Heart left ventricle (tissue), 16 donors: ENCODE data around the gene USP1. TPM values are rescaled to one million over a fixed set of nuclear protein-coding genes. Genes with fewer than 3 reads are reported as not detected.
A peak's percentile ranks its signal among the peaks of the same experiment; 100 is the strongest.

Source experiments
- ATAC-seq, 4 donors: fragments of 200-7000 bp; cut with Tn5 transposase; one replicate each; pipeline ENCODE4 v1.9.1; 2020 to 2022; ENCODE audit warnings: moderate library complexity in 4 of 4, mild to moderate bottlenecking in 3 of 4, moderate number of reproducible peaks in 1 of 4
- DNase-seq, 5 donors: peaks; one replicate each; pipeline ENCODE4 v3.0.0-alpha.2; 2020
- H3K27ac ChIP-seq, 12 donors: fragments of 200-600 bp; sonication (generic) in 4 of 12; one replicate each; pipeline versions ENCODE4 v1.5.0 to v1.8.0; 2016 to 2022; ENCODE audit warnings: mild to moderate bottlenecking in 2 of 12
- H3K27me3 ChIP-seq, 9 donors: fragments of 200-600 bp; sonication (generic) in 2 of 9; one replicate each; pipeline versions ENCODE4 v1.5.1 to v1.8.0; 2016 to 2022; ENCODE audit warnings: mild to moderate bottlenecking in 3 of 9
- H3K36me3 ChIP-seq, 9 donors: fragments of 200-600 bp; sonication (generic) in 2 of 9; one replicate each; pipeline versions ENCODE4 v1.5.0 to v1.8.0; 2018 to 2022; ENCODE audit warnings: mild to moderate bottlenecking in 2 of 9
- H3K4me1 ChIP-seq, 12 donors: fragments of 200-600 bp; sonication (generic) in 4 of 12; one replicate each; pipeline versions ENCODE4 v1.5.0 to v1.8.0; 2016 to 2022; ENCODE audit warnings: mild to moderate bottlenecking in 3 of 12
- H3K4me3 ChIP-seq, 12 donors: fragments of 200-600 bp; sonication (generic) in 4 of 12; one replicate each; pipeline versions ENCODE4 v1.5.0 to v1.8.0; 2017 to 2022; ENCODE audit warnings: mild to moderate bottlenecking in 9 of 12, moderate library complexity in 4 of 12
- H3K9me3 ChIP-seq, 12 donors: fragments of 200-600 bp; sonication (generic) in 4 of 12; one replicate each; pipeline versions ENCODE4 v1.5.0 to v1.8.0; 2016 to 2022; ENCODE audit warnings: mild to moderate bottlenecking in 1 of 12
- POLR2A ChIP-seq, 2 donors: fragments of 450-650 bp; IDR thresholded peaks; one replicate each; pipeline ENCODE4 v1.6.1; 2017; ENCODE audit warnings: antibody characterized with exemption in 2 of 2, mild to moderate bottlenecking in 2 of 2, moderate library complexity in 2 of 2
- WGBS, 4 donors: extraction: QIAGEN DNeasy Blood & Tissue Kit in 2 of 4; methylation state at CpG; one replicate each; pipeline versions ENCODE4 v1.1.5 to v1.1.7; 2013 to 2018; 5-methylcytosine and 5-hydroxymethylcytosine counted together
- intact Hi-C, 10 donors: fragments of 100-400 bp; cut with DNase I; formaldehyde crosslinking; loops; one replicate each; pipeline versions ENCODE4 v1.11.1 to v1.14.2; 2022
- polyA plus RNA-seq, 2 donors: library from polyadenylated mRNA; stranded (reverse); fragments of 200-250 nt; gene quantifications; one replicate each; pipeline ENCODE4 v1.2.3, GENCODE V29; 2013
- total RNA-seq, 9 donors: library from RNA; depleted of rRNA in 2 of 9; stranded (reverse); fragments of >200 nt in 2 of 9; fragmentation: NEBNext Ultra II Directional in 3 of 9; extraction: Animal tissue kit (Norgen Biotek cat#: 25700) in 3 of 9; gene quantifications; one replicate each; pipeline versions ENCODE4 v1.1.0 to v1.2.4, GENCODE V29; 2016 to 2023
- TF ChIP-seq, protein P1 (sequence below), 12 donors: fragments of 200-600 bp; sonication (generic) in 4 of 12; IDR thresholded peaks; one replicate each; pipeline versions ENCODE4 v1.5.0 to v1.8.0; 2018 to 2022; ENCODE audit warnings: antibody characterized with exemption in 12 of 12, mild to moderate bottlenecking in 5 of 12
- donor health status: ischemic (EF 13 %, LVEDD 7.1; RV severe dilation, severe dysfunction).
- donor health status: healthy with polysubstance abuse.
- donor health status: DM: no; HTN: yes; CAD: no.
- donor health status: DM: no; HTN: no; CAD: no.
- donor health status: ischemic (EF 25% LVEDD 6.9; RV normal size, moderate dysfunction).
- donor health status: ischemic (EF 25% LVEDD 5.7; RV mildly dilated, moderate dysfunction).
- donor health status: healthy.
- donor health status: DM: yes; HTN: yes; CAD: no.
- donor health status: ischemic (EF 35%, LVEDD 5.7; RV mildly dilated, moderate dysfunction).
- donor health status: nonischemic (EF 11% LVEDD 7.7; RV severe dilation, severe dysfunction).
- donor health status: DM: yes; HTN: yes; CAD: no.
- donor health status: PGD.
- donor health status: ischemic (EF 29% LVEDD 5.4; RV normal size, mild dysfunction).
- donor health status: nonischemic (EF 23%, LVEDD 6.1; RV moderate dilation, normal function).

Gene USP1
- total and polyA plus RNA-seq, 11 donors, result 4.8 to 17.9 (median 12.7) TPM

DNA sequence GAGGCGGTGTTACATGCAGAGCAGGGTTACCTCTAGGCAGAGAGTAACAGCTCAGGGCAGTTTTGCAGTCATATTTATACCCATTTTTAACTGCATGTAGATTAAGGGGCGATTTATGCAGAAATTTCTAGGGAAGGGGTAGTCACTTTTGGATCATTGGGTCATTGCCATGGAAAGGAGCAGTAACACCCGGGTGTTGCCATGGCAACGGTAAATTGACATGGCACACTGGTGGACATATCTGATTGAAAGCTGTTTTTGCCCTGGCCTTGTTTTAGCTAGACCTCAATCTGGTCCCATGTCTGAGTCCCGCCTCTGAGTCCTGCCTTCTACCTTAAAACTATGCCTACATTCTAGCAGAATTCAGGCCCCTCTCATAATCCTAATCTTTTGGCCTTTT is 11.8 kb upstream of the USP1 start:
- TF ChIP-seq, protein P1, sequence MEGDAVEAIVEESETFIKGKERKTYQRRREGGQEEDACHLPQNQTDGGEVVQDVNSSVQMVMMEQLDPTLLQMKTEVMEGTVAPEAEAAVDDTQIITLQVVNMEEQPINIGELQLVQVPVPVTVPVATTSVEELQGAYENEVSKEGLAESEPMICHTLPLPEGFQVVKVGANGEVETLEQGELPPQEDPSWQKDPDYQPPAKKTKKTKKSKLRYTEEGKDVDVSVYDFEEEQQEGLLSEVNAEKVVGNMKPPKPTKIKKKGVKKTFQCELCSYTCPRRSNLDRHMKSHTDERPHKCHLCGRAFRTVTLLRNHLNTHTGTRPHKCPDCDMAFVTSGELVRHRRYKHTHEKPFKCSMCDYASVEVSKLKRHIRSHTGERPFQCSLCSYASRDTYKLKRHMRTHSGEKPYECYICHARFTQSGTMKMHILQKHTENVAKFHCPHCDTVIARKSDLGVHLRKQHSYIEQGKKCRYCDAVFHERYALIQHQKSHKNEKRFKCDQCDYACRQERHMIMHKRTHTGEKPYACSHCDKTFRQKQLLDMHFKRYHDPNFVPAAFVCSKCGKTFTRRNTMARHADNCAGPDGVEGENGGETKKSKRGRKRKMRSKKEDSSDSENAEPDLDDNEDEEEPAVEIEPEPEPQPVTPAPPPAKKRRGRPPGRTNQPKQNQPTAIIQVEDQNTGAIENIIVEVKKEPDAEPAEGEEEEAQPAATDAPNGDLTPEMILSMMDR (IDR thresholded peaks at IDR 0.05), result no peak
- no peaks in the 10 kb centered on the region for H3K36me3 ChIP-seq
- WGBS, 4 donors, result 76 to 87% (median 82%) methylated on average over 5 of the region's 5 CpGs
- ATAC-seq (no peak), DNase-seq (no peak)
- peaks cover 0 to 5% (median 0%) of the 10 kb centered on the region in 12 donors for H3K4me1 ChIP-seq
- no peak overlapping the region for H3K4me3 ChIP-seq
- no peak overlapping the region for H3K27ac ChIP-seq
- H3K9me3 ChIP-seq, result no peaks in the 10 kb centered on the region
- intact Hi-C loops, result no loop called here
- H3K27me3 ChIP-seq, result no peaks in the 10 kb centered on the region

DNA sequence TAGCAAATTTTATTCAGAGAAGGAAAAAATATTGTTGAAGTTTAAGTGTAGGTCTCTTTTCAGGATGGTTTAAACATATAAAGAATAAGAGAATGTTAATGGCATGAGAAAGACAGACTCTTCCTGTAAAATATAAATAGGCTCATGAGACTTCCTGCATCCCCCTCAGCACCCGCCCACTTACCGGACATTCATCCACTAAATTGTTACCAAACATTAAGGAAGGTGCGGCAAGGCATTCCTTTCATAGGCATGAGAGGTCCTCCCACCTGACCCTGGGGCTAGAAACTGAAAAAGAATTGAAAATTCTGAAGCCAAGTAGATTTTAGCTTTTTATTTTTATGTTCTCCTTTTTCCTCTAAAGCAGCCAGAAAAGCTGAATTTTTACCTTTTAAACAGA is 10.6 kb upstream of the USP1 start:
- peak overlapping the region in 1 of 12 donors; percentile 20 for H3K27ac ChIP-seq
- WGBS, 4 donors, result 34 to 42% (median 38%) methylated on average over 3 of the region's 3 CpGs
- no peaks in the 10 kb centered on the region for H3K27me3 ChIP-seq
- ATAC-seq (no peak), DNase-seq (no peak)
- no peak overlapping the region for H3K4me3 ChIP-seq
- TF ChIP-seq POLR2A (IDR thresholded peaks at IDR 0.05), result no peak
- TF ChIP-seq, protein P1 (IDR thresholded peaks at IDR 0.05), result no peak
- intact Hi-C loops, result no loop called here
- H3K36me3 ChIP-seq, result no peaks in the 10 kb centered on the region
- peaks cover 0 to 5% (median 0%) of the 10 kb centered on the region in 12 donors for H3K4me1 ChIP-seq
- H3K9me3 ChIP-seq, result no peaks in the 10 kb centered on the region

DNA sequence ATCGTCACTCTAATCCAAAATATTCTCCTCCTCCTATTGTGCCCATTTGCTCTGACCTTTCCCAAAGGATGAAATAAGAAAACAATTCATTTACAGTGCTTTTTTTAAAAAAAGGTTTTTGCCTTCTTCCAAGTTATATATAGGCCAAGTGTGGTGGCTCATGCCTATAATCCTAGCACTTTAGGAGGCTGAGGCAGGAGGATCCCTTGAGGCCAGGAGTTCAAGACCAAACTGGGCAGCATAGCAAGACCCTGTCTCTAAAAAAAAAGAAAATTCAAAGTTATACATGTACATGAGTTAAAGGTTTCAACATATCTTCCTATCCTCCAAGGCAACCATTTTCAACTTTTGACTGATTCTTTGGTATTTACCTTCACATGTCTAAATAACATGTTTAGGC is 10.1 kb upstream of the USP1 start:
- Histone ChIP-seq H3K9me3 (no peaks in the 10 kb centered on the region), H3K36me3 (no peaks in the 10 kb centered on the region), H3K4me1 (peaks cover 0 to 5% (median 0%) of the 10 kb centered on the region in 12 donors), H3K27ac (peak overlapping the region in 1 of 12 donors; percentile 20), H3K4me3 (no peak overlapping the region), H3K27me3 (no peaks in the 10 kb centered on the region)
- ATAC-seq (no peak), DNase-seq (no peak)
- 69 to 77% (median 70%) methylated on average over 1 of the region's 1 CpG for WGBS, 4 donors
- TF ChIP-seq, protein P1 (IDR thresholded peaks at IDR 0.05), result no peak
- intact Hi-C loops, result no loop called here

DNA sequence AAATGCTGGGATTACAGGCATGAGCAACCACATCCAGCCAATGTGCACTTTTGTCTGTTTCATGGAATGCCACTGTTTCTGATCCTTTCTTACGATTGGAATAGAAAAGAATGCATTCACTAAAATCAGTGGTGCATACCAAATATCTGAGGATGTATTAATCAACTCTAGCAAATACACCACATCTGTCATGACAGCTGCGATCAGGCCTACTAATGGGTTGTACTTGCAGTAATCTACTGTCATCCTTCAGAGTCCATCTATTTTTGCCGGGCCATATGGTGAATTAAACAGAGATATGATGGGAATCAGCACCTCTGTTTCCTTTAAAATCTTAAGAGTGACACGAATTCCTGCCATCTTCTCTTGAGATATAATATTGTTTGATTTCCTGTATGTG is 8.5 kb upstream of the USP1 start:
- Histone ChIP-seq H3K36me3 (no peaks in the 10 kb centered on the region), H3K27ac (no peak overlapping the region), H3K4me1 (peaks cover 0 to 5% (median 0%) of the 10 kb centered on the region in 12 donors), H3K27me3 (no peaks in the 10 kb centered on the region), H3K4me3 (no peak overlapping the region), H3K9me3 (no peaks in the 10 kb centered on the region)
- DNase-seq, result no peak
- 74 to 78% (median 76%) methylated on average over 4 of the region's 4 CpGs for WGBS, 4 donors
- no peak for ATAC-seq
- intact Hi-C loops, result no loop called here
- TF ChIP-seq, protein P1 (IDR thresholded peaks at IDR 0.05), result no peak
- TF ChIP-seq POLR2A (IDR thresholded peaks at IDR 0.05), result no peak
